ENCODE data around the gene LRCH1. TPM values are rescaled to one million over a fixed set of nuclear protein-coding genes. Genes with fewer than 3 reads are reported as not detected.

LRCH1 gene
- polyA plus RNA-seq, 1 donor from 2014 or later: 7.6 TPM

- no peaks in the 10 kb centered on the region for H3K9me3 Mint-ChIP-seq
- peaks cover 36 to 39% (median 36%) of the 10 kb centered on the region in 3 donors for H3K4me1 Mint-ChIP-seq
- H3K36me3 Mint-ChIP-seq: peaks cover 2% of the 10 kb centered on the region
- H3K4me3 Mint-ChIP-seq: no peak overlapping the region
- no peak overlapping the region for H3K27ac Mint-ChIP-seq
- H3K27me3 Mint-ChIP-seq: no peaks in the 10 kb centered on the region
Measured at GRCh38 chr13:46562581-46562980, 9.6 kb downstream of the LRCH1 start.

- no peaks in the 10 kb centered on the region for H3K36me3 Mint-ChIP-seq
- peaks cover 45 to 55% (median 51%) of the 10 kb centered on the region in 3 donors for H3K4me1 Mint-ChIP-seq
- no peaks in the 10 kb centered on the region for H3K9me3 Mint-ChIP-seq
- peak overlapping the region in 2 of 4 donors; percentile 4 to 31 for H3K4me3 Mint-ChIP-seq
- peak overlapping the region in 2 of 3 donors; percentile 16 to 84 for H3K27ac Mint-ChIP-seq
- H3K27me3 Mint-ChIP-seq: no peaks in the 10 kb centered on the region
Measured at GRCh38 chr13:46565808-46566750, 13.1 kb downstream of the LRCH1 start.

GRCh38 chr13:46567671-46568070 is 14.7 kb downstream of the LRCH1 start:
- H3K27ac Mint-ChIP-seq: no peak overlapping the region
- peaks cover 54 to 64% (median 63%) of the 10 kb centered on the region in 3 donors for H3K4me1 Mint-ChIP-seq
- no peaks in the 10 kb centered on the region for H3K9me3 Mint-ChIP-seq
- no peaks in the 10 kb centered on the region for H3K27me3 Mint-ChIP-seq
- H3K4me3 Mint-ChIP-seq: no peak overlapping the region
- H3K36me3 Mint-ChIP-seq: no peaks in the 10 kb centered on the region

- no peak overlapping the region for H3K27ac Mint-ChIP-seq
- H3K4me1 Mint-ChIP-seq: peaks cover 57 to 70% (median 64%) of the 10 kb centered on the region in 3 donors
- no peak overlapping the region for H3K4me3 Mint-ChIP-seq
Measured at GRCh38 chr13:46569456-46569855, 16.5 kb downstream of the LRCH1 start.

GRCh38 chr13:46570273-46570672 is 17.3 kb downstream of the LRCH1 start:
- no peaks in the 10 kb centered on the region for H3K27me3 Mint-ChIP-seq
- H3K4me3 Mint-ChIP-seq: no peak overlapping the region
- no peaks in the 10 kb centered on the region for H3K9me3 Mint-ChIP-seq
- H3K27ac Mint-ChIP-seq: no peak overlapping the region
- H3K4me1 Mint-ChIP-seq: peaks cover 56 to 67% (median 56%) of the 10 kb centered on the region in 3 donors
- H3K36me3 Mint-ChIP-seq: no peaks in the 10 kb centered on the region

More at GRCh38 chr13:46569456-46569855, 16.5 kb downstream of the LRCH1 start:
- H3K36me3 Mint-ChIP-seq: no peaks in the 10 kb centered on the region
- no peaks in the 10 kb centered on the region for H3K27me3 Mint-ChIP-seq
- no peaks in the 10 kb centered on the region for H3K9me3 Mint-ChIP-seq

- Mint-ChIP-seq H3K9me3 (no peaks in the 10 kb centered on the region), H3K4me1 (peaks cover 54 to 69% (median 57%) of the 10 kb centered on the region in 3 donors), H3K4me3 (peak overlapping the region in 1 of 4 donors; percentile 5), H3K27me3 (no peaks in the 10 kb centered on the region), H3K36me3 (no peaks in the 10 kb centered on the region), H3K27ac (no peak overlapping the region)
Measured at GRCh38 chr13:46571189-46571908, 18.4 kb downstream of the LRCH1 start.

GRCh38 chr13:46571909-46572595 is 19.1 kb downstream of the LRCH1 start:
- no peaks in the 10 kb centered on the region for H3K9me3 Mint-ChIP-seq
- H3K4me1 Mint-ChIP-seq: peaks cover 51 to 69% (median 59%) of the 10 kb centered on the region in 3 donors
- no peaks in the 10 kb centered on the region for H3K27me3 Mint-ChIP-seq
- no peak overlapping the region for H3K27ac Mint-ChIP-seq
- H3K4me3 Mint-ChIP-seq: peak overlapping the region in 2 of 4 donors; percentile 18 to 29
- no peaks in the 10 kb centered on the region for H3K36me3 Mint-ChIP-seq

- Mint-ChIP-seq H3K9me3 (no peaks in the 10 kb centered on the region), H3K27me3 (no peaks in the 10 kb centered on the region), H3K4me1 (peaks cover 53 to 70% (median 62%) of the 10 kb centered on the region in 3 donors), H3K27ac (peak overlapping the region in 1 of 3 donors; percentile 93), H3K4me3 (peak overlapping the region in 2 of 4 donors; percentile 25 to 76), H3K36me3 (no peaks in the 10 kb centered on the region)
Measured at GRCh38 chr13:46572752-46573431, 19.9 kb downstream of the LRCH1 start.

GRCh38 chr13:46575301-46575771 is 22.4 kb downstream of the LRCH1 start:
- no peaks in the 10 kb centered on the region for H3K36me3 Mint-ChIP-seq
- no peaks in the 10 kb centered on the region for H3K27me3 Mint-ChIP-seq
- peaks cover 61 to 82% (median 78%) of the 10 kb centered on the region in 3 donors for H3K4me1 Mint-ChIP-seq
- peak overlapping the region in 1 of 4 donors; percentile 9 for H3K4me3 Mint-ChIP-seq
- no peaks in the 10 kb centered on the region for H3K9me3 Mint-ChIP-seq
- H3K27ac Mint-ChIP-seq: peak overlapping the region; percentile 8 to 63 (median 39)

- H3K36me3 Mint-ChIP-seq: no peaks in the 10 kb centered on the region
- H3K4me1 Mint-ChIP-seq: peaks cover 60 to 80% (median 80%) of the 10 kb centered on the region in 3 donors
- peak overlapping the region in 1 of 4 donors; percentile 66 for H3K4me3 Mint-ChIP-seq
- H3K9me3 Mint-ChIP-seq: no peaks in the 10 kb centered on the region
- no peaks in the 10 kb centered on the region for H3K27me3 Mint-ChIP-seq
- H3K27ac Mint-ChIP-seq: peak overlapping the region; percentile 8 to 63 (median 39)
Measured at GRCh38 chr13:46575818-46576221, 22.9 kb downstream of the LRCH1 start.

- H3K4me1 Mint-ChIP-seq: peaks cover 55 to 79% (median 76%) of the 10 kb centered on the region in 3 donors
- no peaks in the 10 kb centered on the region for H3K27me3 Mint-ChIP-seq
- no peak overlapping the region for H3K4me3 Mint-ChIP-seq
- H3K27ac Mint-ChIP-seq: no peak overlapping the region
- H3K36me3 Mint-ChIP-seq: no peaks in the 10 kb centered on the region
- H3K9me3 Mint-ChIP-seq: no peaks in the 10 kb centered on the region
Measured at GRCh38 chr13:46576762-46577161, 23.8 kb downstream of the LRCH1 start.

GRCh38 chr13:46577696-46578589 is 25.0 kb downstream of the LRCH1 start:
- Mint-ChIP-seq H3K36me3 (no peaks in the 10 kb centered on the region), H3K9me3 (no peaks in the 10 kb centered on the region), H3K4me1 (peaks cover 49 to 71% (median 68%) of the 10 kb centered on the region in 3 donors)

GRCh38 chr13:46578590-46578975 is 25.6 kb downstream of the LRCH1 start:
- Mint-ChIP-seq H3K4me1 (peaks cover 50 to 68% (median 65%) of the 10 kb centered on the region in 3 donors), H3K27ac (peak overlapping the region; percentile 19 to 88 (median 37)), H3K9me3 (no peaks in the 10 kb centered on the region), H3K27me3 (no peaks in the 10 kb centered on the region), H3K36me3 (no peaks in the 10 kb centered on the region), H3K4me3 (peak overlapping the region; percentile 20 to 87 (median 78))

More at GRCh38 chr13:46577696-46578589, 25.0 kb downstream of the LRCH1 start:
- peak overlapping the region; percentile 19 to 88 (median 37) for H3K27ac Mint-ChIP-seq
- H3K27me3 Mint-ChIP-seq: no peaks in the 10 kb centered on the region
- peak overlapping the region; percentile 20 to 87 (median 78) for H3K4me3 Mint-ChIP-seq

Data from IgD-negative memory B cell (primary cell).